HG03575 (cell line): ENCODE data around the gene XYLT1.
"Not testable (repeated sequence)": the region's sequence is repeated elsewhere in the genome, so short reads cannot be mapped to it uniquely, and the experiment has no call there.

Experiments
- ATAC-seq: cut with Tn5 transposase; IDR thresholded peaks from one replicate; pipeline ENCODE4 v1.9.1; 2021; ENCODE audit not compliant: unreplicated experiment, insufficient number of reproducible peaks, low FRiP score; ENCODE audit errors: extremely low read depth

XYLT1 gene

DNA sequence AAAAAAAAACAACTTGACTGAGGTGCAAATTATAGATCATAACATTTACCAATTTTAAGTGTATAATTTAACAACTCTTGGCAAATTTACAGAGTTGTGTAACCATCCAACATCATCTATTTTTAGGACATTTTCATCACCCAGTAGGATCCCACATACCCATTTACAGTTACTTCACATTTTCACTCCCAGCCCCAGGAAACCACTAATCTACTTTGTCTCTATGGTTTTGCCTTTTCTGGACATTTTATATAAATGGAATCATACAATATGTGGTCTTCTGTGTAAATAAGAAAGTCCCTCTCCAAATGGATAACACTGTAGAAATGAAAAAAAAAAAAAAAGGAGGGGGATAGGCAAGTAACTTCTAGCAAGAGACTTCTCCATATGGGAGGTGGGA, 26.1 kb upstream of the XYLT1 start:
- no peak for ATAC-seq

DNA sequence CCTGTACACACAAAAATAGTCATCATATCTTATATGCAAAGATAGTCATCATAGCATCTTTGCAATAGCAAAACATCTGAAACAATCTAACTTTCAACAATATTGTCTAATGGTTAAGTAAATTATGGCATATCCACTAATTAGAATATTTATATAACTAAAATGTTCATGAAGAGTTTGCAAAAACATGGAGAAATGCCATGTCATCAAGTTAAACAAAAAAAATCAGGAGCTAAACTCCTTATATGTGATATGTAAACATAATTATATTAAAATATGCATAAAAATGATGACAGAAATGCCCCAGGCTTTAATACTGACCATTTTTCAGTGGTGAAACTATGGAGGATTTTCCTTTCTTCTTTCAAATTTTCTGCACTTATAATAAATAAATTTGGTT, 22.3 kb upstream of the XYLT1 start:
- no peak for ATAC-seq

DNA sequence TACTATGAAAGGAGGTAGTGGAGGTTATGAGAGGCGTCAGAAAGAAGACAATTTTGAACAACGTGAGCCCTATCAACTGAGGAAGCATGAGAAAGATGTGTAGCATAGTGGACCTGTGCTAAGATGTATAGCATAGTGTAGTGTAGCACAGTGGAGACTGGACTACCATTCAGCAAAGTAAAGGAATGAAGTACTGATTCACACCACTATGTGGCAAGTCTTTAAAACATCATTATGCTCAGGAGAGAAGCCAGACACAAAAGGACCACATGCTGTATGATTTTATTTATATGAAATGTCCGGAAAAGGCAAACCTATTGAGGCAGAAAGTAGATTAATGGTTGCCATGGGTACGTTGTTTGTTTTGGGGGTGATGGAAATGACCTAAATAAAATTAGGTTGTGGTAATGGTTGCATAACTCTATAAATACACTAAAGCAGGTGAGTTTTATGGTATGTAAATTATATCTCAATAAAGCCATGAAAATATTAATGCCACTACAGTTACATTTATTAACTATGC, 20.4 kb upstream of the XYLT1 start:
- ATAC-seq: no peak

DNA sequence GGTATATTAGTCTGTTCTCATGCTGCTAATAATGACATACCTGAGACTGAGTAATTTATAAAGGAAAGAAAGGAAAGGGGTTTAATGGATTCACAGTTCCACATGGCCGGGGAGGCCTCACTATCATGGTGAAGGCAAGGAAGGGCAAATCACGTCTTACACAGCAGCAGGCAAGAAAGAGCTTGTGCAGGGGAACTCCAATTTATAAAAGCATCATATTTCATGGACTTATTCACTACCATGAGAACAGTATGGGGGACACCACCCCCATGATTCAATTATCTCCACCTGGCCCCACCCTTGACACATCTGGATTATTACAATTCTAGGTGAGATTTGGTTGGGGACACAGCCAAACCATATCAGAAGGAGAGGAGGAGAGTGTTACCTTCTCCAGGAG, 17.7 kb upstream of the XYLT1 start:
- ATAC-seq: no peak

DNA sequence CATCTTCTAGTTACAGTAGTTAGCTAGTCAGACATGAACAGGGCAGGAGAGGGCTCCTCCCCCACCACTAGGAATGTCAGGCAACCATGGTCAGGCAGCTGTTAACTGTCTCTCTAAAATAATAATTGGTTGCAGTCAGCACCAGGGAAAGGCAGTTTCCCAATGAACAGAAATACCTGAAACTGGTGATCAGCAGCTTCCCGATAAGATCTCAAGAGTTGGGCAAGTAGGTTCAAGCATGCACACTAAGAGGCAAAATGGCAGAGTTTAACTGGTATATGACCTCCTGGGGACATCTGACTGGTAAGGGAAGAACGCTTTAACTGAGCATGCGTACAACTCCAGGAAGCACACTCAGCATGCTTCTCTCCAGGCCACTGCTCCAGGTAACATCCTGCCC, 12.6 kb upstream of the XYLT1 start:
- ATAC-seq: no peak

DNA sequence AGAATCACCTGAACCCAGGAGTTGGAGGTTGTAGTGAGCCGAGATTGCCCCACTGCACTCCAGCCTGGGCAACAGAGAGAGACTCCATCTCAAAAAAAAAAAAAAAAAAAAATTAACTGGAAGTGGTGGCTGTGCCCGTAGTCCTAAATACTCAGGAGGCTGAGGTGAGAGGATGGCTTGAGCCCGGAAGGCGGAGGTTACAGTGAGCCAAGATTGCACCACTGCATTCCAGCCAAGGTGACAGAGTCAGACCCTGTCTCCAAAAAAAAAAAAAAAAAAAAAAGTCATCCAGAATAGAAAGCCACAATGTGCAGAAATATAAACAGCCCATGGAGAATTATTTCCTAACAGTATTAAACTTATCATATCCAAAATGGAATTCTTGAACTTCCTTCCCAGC, 11.6 kb upstream of the XYLT1 start:
- not testable (repeated sequence) for ATAC-seq

DNA sequence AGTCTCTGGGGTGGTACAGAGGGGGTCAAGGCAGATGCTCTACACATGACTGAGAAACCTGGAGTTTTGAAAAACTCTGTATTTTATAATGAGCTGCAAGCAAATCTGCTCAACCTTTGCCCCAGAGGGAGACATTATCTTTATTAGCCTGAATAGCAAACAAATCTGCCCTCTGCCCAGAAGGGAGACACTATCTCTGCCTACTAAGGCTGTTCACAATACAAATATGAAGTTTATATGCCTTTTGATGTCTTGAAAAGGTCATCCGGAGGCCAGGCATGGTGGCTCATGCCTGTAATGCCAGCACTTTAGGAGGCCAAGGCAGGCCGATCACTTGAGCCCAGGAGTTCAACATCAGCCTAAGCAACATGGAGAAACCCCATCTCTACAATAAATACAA, 11.0 kb upstream of the XYLT1 start:
- no peak for ATAC-seq

DNA sequence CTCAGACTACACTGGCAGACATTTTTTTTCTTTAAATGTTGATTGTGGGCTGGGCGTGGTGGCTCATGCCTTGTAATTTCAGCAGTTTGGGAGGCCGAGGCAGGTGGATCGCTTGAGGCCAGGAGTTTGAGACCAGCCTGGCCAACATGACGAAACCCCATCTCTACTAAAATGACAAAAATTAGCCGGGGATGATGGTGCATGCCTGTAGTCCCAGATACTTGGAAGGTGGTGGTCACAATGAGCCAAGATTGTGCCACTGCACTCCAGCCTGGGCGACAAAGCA, 6.4 kb upstream of the XYLT1 start:
- ATAC-seq: not testable (repeated sequence)

DNA sequence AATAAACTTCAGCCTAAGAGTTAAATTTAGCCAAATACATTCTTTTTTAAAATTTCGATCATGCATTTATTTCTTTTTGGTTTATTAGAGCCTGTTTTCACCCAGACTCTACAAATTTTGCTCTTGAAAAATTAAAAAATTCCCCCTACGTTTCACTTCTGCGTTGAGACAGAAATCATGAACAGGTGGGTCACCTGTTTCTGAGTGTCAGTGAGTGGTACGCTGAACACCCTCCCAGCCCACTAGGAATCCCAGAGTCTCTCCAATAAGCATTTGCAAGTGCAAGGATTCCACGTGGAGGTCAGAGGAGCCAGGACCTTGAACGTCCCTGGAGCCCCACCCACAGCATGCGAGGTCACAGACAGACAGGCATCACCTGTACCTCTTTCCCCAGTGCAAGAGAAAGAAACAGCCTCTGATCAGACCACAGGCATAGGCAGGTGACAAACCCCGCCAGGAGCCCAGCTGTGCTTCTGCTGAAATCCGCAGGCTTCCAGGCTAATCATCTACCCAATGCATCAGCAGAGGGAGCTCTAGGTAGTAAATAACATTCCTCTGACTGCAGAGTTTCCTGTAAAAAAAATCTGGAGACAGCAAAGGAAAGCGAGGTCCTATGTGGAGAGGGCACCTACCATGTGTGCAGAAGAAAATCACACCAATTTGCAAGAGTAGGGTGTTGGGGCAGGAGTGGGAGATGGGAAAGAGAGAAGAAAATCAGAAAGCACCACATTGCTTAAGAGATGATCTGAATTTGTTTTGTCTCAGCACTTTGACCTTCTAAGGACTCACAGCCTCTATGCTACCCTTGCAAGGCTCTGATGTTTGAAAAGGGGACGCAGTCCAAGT, 5.9 kb upstream of the XYLT1 start:
- ATAC-seq: no peak

DNA sequence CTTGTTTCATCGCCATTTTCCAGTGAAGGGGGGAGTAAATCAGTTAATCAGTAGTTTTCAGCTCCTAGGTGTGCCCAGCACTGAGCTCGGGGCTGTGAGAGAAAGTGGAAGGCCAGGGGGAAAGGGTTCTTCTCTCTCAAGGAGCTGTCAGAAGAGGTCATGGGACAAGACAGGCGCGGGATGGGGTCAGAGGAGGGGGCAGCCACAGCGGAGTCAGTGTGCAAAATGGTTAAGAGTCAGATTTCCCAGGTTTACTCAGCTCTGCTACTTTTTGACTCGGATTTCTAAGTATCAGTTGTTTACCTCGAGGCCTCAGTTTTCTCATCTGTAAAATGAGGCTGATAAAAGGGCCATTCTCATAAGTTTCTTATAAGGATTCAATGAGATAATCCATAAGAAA, 4.3 kb upstream of the XYLT1 start:
- ATAC-seq: no peak

DNA sequence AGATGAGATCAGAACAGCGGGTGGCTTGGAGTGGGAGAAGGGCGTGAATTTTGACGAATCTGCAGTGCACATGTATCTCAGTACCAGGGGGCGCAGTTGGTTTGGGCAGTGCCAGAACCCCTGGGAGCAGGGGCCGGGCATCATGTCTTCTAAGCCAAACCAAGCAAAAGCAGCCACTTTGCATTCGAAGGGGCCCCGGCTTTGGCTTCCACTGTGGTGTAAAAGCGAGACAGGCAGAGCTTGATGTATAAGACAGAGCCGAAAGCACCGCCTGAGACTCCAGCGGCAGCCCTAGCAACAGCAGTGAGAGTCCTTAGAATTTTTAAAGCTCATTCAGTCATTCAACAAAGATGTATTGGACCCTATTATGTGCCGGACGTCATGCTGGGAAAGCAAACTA, 3.8 kb upstream of the XYLT1 start:
- no peak for ATAC-seq

DNA sequence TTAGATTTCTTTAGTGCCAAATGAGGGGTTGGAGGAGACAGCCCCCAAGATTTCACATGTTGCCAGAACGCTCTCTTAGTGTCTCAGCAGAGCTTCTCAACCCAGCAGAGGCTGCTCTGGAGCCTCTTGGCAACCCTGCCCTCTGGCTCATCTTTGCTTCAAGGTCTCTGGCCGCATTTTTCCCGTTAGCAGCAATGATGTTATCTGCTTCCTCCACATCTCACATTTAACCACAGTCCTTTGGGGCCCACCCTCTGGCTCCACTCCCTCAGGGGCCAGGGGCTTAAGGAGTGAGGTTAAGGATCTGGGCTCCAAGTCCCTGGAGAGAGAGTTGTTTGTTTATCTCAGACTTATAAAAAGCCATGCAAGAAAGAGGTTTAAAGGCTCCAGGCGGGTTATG, 3.3 kb upstream of the XYLT1 start:
- no peak for ATAC-seq

DNA sequence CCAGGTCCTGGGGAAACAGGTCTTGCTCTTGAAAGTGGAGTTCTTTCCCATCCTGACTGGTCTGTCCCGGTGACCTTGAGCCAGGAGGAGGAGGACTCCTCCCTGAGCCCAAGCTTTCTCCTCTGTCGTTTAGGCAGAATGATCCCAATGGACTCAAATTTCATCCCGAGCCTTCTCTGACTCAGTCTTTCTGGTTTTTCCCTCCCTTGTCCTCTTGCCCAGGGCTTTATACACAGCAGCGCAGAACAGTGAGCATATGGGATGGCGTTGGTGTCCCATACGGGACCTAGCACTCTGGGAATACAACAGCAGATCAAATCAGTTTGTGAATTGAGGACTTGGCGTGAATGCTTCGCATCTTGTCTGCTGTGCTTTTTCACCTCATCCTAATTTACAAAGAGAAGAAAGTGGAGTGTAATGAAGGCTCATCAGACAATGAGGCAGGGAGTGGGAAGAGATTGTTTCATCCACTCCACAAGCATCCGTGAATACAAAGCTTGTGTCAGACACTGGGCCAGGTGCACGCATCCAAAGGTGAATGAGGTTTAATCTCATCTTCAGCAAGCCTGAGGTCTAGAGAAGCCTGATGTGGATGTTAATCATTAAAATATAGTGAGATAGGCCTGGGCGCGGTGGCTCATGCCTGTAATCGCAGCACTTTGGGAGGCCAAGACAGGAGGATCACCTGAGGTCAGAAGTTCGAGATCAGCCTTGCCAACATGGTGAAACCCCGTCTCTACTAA, 1.1 kb upstream of the XYLT1 start:
- ATAC-seq: no peak

DNA sequence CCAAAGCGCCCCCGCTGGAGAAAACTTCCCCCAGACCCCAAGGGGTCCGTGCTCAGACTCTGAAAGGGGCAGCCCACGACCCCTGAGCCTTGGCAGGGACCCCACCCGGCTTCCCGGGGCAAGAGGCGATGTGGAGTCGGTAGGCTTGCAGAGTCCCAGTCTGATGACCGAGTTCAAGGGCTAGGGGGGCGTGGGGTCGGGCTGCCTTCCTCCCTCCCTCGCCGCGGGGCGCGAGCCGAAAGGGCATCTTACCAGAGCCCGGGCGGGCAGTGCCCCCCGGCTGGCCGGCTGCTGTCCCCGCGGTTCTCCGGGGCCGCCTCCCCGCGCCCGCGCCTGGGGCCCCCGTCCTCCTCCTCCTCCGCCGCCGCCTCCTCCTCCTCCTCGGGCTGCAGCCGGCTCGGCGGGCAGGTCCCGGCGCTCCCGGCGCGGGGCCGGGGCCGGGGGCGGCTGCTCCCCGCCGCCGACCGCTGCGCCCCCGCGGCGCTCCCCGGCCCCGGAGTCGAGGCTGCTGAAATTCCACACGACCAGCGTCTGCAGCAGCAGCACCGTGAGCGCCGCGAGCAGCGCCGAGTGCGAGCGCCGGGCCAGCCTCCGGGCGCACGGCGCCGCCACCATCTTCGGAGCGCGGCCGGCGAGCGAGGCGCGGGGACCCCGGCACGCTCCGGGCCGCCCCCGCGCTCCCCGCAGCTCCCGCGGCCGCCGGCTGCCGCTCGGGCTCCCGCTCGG, 415 bp downstream of the XYLT1 start:
- no peak for ATAC-seq

DNA sequence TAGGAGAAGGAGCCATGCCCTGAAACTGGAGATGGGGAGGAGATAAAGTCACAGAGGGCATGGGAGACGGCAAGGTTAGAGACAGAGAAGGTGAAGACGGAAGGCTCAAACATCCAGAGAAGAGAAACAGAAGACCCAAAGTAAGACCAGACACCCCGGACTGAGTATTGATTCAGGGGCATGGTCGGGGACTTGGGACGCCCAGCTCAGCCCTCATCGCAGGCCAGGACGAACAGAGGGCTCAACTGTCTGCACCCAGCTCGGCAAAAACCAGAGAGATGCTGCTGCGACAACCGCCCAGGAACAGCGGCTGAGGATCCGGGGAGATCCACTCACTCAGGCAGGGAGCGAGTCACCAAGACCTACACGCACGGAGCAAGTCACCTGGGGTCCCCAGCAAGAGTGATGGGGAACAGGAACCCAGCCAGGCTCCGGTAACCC, 999 bp downstream of the XYLT1 start:
- ATAC-seq: no peak

DNA sequence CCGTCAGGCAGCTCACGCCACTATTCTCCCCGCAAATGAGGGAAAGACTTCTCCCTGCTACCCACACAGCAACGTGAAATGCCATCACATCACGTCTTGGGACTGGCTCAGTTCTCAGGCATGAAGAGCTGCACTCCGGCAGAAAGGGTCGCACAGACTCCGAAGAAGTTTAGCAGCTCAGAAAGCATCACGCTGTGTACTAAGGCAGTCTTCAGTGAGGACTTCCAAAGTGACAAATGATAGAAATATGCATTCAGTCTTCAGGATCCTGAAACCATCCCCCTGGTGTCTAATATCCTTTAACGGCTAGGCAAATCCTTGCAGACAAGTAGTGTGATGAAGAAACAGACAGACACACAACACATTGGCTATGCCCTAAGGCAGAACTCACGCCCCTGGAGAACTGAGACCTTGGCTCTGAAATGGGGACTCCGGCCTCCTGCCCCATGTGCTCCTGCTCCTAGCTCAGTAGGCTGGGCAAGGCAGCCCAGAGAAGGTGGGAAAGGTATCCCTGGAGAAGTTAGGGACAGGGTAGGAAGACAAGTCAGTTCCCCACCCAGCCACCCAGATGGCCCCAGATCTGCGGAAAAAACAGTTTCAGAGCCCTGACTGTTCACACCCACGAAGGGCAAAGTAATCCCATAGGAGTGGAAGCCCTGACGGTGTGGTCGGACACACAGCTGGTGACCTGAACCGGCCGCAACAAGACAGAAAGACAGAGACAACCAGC, 1.6 kb downstream of the XYLT1 start:
- no peak for ATAC-seq

DNA sequence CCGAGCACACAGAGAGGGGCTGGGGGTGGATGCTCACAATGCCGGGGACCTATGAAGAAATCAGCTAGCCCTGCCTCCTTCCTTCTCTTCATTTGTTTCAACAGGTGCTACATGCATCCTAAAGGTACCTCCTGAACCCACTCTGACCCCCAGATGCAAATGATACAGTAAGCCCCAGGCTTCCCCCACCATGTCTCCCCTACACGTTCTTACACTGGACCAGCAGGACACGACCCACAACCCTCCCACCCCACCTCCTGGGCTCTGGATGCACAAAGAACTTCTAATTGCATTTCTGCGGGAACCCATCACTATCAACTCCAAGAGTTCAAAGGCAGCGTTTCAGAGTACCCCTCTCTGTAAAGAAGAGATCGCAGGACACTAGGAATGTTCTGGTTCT, 2.1 kb downstream of the XYLT1 start:
- ATAC-seq: no peak

DNA sequence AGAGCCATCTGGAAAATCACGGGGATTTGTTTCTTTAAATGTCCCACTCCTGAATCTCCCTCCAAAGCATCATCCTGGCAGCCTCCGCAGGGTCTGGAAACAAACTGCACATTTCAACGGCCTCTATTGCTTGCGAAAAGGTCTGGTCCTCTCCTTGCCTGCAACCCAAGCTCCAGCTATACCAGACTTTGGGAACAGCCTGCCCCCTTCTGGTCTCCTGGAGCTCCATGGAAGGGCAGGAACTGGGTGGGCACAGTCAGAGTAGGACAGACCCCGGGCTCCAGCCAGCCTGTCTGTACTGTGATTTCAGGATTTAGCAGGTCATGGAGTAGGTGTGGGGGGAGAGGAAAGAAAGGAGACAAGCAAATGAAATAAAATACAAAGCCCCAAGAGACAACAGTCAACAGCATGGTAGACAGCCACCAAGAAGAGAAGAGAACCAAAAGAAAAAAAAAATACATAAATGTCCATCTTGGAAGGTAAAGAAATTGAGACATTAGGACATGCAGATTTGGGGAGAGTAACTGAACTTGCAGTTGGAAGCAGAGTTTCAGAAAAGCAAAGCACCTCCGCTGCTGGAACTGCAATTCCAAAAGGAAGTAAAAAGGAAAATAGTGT, 2.7 kb downstream of the XYLT1 start:
- ATAC-seq: no peak

DNA sequence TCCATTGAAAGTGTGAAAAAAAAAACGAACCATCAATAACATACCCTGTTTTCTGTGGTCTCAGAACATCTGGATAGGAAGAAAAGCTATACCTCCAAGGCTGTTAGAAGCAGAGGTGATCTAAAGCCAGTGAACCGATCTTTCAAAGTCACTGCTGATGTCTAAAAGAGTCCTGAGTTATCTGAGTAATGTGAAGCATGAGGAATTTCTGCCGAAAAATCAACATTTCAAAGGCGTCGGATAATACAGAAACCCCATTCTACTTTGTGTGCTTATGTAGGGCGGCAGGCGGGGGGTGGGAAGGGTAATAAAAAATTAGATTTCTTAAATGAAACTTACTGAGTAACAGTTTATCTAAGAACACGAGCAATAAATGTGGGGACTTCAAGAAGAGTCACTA, 3.9 kb downstream of the XYLT1 start:
- ATAC-seq: no peak
